Hepatocyte (in vitro differentiated cells): ENCODE measurements around the gene CABCOCO1. TPM values are rescaled to one million over a fixed set of nuclear protein-coding genes. Genes with fewer than 3 reads are reported as not detected.
"Not testable (repeated sequence)": the region's sequence is repeated elsewhere in the genome, so short reads cannot be mapped to it uniquely, and the experiment has no call there.

Experiments
- DNase-seq: peaks from one replicate; pipeline ENCODE4 v3.0.0-alpha.2; 2016; ENCODE audit warnings: low spot score
- H2AFZ ChIP-seq: fragments of 200-600 bp; sonication (generic); 2 replicates; pipeline ENCODE4 v1.6.0; 2016; ENCODE audit warnings: antibody characterized with exemption, mild to moderate bottlenecking
- H3K27ac ChIP-seq: fragments of 200-600 bp; sonication (generic); 2 replicates; pipeline ENCODE4 v1.5.1; 2016; ENCODE audit warnings: mild to moderate bottlenecking
- H3K27me3 ChIP-seq: fragments of 200-600 bp; sonication (generic); 2 replicates; pipeline ENCODE4 v1.6.1; 2016
- H3K36me3 ChIP-seq: fragments of 200-600 bp; sonication (generic); replicated peaks from 2 replicates; pipeline ENCODE4 v1.5.1; 2016; ENCODE audit warnings: low read depth; ENCODE audit not compliant: insufficient read depth
- H3K4me1 ChIP-seq: fragments of 200-600 bp; sonication (generic); 2 replicates; pipeline ENCODE4 v1.5.1; 2016; ENCODE audit warnings: mild to moderate bottlenecking, moderate library complexity; ENCODE audit not compliant: insufficient read depth
- H3K4me2 ChIP-seq: fragments of 200-600 bp; sonication (generic); 2 replicates; pipeline ENCODE4 v1.6.0; 2016
- H3K4me3 ChIP-seq: fragments of 200-600 bp; sonication (generic); 2 replicates; pipeline ENCODE4 v1.5.1; 2016; ENCODE audit warnings: mild to moderate bottlenecking
- H3K79me2 ChIP-seq: fragments of 200-600 bp; sonication (generic); 2 replicates; pipeline ENCODE4 v1.6.0; 2017; ENCODE audit warnings: mild to moderate bottlenecking
- H3K9me2 ChIP-seq: fragments of 200-600 bp; sonication (generic); replicated peaks from 2 replicates; pipeline ENCODE4 v1.6.0; 2017; ENCODE audit warnings: mild to moderate bottlenecking; ENCODE audit not compliant: insufficient read depth
- H3K9me3 ChIP-seq: fragments of 200-600 bp; sonication (generic); 2 replicates; pipeline ENCODE4 v1.5.1; 2016; ENCODE audit warnings: low read depth, mild to moderate bottlenecking
- H4K20me1 ChIP-seq: fragments of 200-600 bp; sonication (generic); 2 replicates; pipeline ENCODE4 v1.6.0; 2016; ENCODE audit warnings: mild to moderate bottlenecking; ENCODE audit not compliant: insufficient read depth, poor library complexity, severe bottlenecking
- EZH2 ChIP-seq: fragments of 200-600 bp; sonication (generic); IDR thresholded peaks from 2 replicates; pipeline ENCODE4 v1.6.1; 2016; ENCODE audit warnings: antibody characterized with exemption, mild to moderate bottlenecking, borderline replicate concordance
- EZH2phosphoT487 ChIP-seq: fragments of 200-600 bp; sonication (generic); IDR thresholded peaks from one replicate; pipeline ENCODE4 v1.6.1; 2018; ENCODE audit warnings: antibody characterized with exemption, mild to moderate bottlenecking, low read depth, moderate library complexity; ENCODE audit not compliant: unreplicated experiment, severe bottlenecking
- WGBS: methylation state at CpG from one replicate; pipeline ENCODE4 v1.1.6; 2016; ENCODE audit warnings: low lambda C conversion rate; ENCODE audit errors: missing lambda C conversion rate; 5-methylcytosine and 5-hydroxymethylcytosine counted together
- polyA plus RNA-seq: library from polyadenylated mRNA; unstranded; fragments of >200 nt; fragmentation: Nextera tagmentation; extraction: Ambion mirVana; gene quantifications from 2 replicates; pipeline ENCODE4 v1.2.1, GENCODE V29; 2016
- total RNA-seq: library from RNA; depleted of rRNA; stranded (reverse); fragments of >200 nt; gene quantifications from 2 replicates; pipeline ENCODE4 v1.2.3, GENCODE V29; 2014
- TF ChIP-seq, protein P1 (sequence below): fragments of 200-600 bp; sonication (generic); IDR thresholded peaks from 2 replicates; pipeline ENCODE4 v1.5.1; 2016; ENCODE audit warnings: antibody characterized with exemption, mild to moderate bottlenecking; ENCODE audit not compliant: poor library complexity

Gene CABCOCO1
- total and polyA plus RNA-seq, 2 experiments from 2014 or later, result 1.4 to 1.6 TPM

DNA sequence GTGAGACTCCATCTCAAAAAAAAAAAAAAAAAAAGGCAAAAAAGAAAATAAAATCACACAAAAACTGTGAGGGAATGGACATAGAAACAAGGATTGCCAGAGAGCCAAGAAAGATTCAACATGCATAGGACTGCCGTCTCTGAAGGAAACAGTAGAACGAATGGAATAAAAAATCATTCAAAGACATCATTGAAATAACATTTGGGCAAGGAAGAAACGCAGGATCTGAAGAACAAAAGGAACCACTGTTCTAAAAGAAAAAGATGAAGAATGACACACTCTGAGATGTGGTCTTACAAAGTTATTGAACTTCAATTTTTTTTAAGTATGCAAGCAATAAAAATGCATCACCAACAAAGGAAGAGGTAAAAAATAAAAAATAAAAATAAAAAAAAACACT lies 57.2 kb downstream of the CABCOCO1 start:
- no peak overlapping the region for H2AFZ ChIP-seq
- no peaks in the 10 kb centered on the region for H3K27me3 ChIP-seq
- H3K9me2 ChIP-seq, result no peaks in the 10 kb centered on the region
- TF ChIP-seq EZH2, result no peak
- TF ChIP-seq, protein P1, sequence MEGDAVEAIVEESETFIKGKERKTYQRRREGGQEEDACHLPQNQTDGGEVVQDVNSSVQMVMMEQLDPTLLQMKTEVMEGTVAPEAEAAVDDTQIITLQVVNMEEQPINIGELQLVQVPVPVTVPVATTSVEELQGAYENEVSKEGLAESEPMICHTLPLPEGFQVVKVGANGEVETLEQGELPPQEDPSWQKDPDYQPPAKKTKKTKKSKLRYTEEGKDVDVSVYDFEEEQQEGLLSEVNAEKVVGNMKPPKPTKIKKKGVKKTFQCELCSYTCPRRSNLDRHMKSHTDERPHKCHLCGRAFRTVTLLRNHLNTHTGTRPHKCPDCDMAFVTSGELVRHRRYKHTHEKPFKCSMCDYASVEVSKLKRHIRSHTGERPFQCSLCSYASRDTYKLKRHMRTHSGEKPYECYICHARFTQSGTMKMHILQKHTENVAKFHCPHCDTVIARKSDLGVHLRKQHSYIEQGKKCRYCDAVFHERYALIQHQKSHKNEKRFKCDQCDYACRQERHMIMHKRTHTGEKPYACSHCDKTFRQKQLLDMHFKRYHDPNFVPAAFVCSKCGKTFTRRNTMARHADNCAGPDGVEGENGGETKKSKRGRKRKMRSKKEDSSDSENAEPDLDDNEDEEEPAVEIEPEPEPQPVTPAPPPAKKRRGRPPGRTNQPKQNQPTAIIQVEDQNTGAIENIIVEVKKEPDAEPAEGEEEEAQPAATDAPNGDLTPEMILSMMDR, result no peak
- H3K4me2 ChIP-seq, result no peak overlapping the region
- DNase-seq, result no peak
- no peaks in the 10 kb centered on the region for H3K4me1 ChIP-seq
- no peaks in the 10 kb centered on the region for H3K36me3 ChIP-seq
- no peaks in the 10 kb centered on the region for H4K20me1 ChIP-seq
- no peaks in the 10 kb centered on the region for H3K9me3 ChIP-seq
- no peaks in the 10 kb centered on the region for H3K79me2 ChIP-seq
- no peak overlapping the region for H3K4me3 ChIP-seq
- H3K27ac ChIP-seq, result no peak overlapping the region
- WGBS, result 98% methylated on average over 3 of the region's 3 CpGs

DNA sequence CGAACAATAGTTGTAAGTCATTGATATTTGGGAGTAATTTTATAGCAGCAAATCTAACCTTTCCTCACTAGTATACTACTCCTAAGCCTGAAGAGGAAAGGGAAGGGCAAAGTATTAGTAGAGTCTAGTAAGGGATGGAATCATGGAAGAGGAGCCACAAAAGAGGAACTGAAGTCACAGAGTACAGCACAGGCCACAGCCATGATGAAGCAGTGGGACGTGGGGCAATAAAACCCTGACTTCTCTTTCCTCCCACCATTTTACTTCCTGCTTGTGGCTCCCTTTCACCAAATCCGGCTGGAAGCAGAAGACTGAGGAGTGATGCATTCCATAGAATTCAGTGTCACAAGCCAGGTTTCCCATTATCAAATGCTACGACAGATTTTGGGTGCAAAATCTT lies 58.7 kb downstream of the CABCOCO1 start:
- Histone ChIP-seq H3K4me2 (no peak overlapping the region), H3K4me3 (no peak overlapping the region), H2AFZ (no peak overlapping the region), H3K9me3 (no peaks in the 10 kb centered on the region), H3K4me1 (no peaks in the 10 kb centered on the region), H3K27me3 (no peaks in the 10 kb centered on the region), H3K79me2 (no peaks in the 10 kb centered on the region), H3K36me3 (no peaks in the 10 kb centered on the region), H4K20me1 (no peaks in the 10 kb centered on the region), H3K27ac (no peak overlapping the region), H3K9me2 (no peaks in the 10 kb centered on the region)
- DNase-seq, result no peak
- 91% methylated on average over 4 of the region's 4 CpGs for WGBS
- TF ChIP-seq EZH2, result no peak
- no peak for TF ChIP-seq EZH2phosphoT487
- TF ChIP-seq, protein P1, result no peak

DNA sequence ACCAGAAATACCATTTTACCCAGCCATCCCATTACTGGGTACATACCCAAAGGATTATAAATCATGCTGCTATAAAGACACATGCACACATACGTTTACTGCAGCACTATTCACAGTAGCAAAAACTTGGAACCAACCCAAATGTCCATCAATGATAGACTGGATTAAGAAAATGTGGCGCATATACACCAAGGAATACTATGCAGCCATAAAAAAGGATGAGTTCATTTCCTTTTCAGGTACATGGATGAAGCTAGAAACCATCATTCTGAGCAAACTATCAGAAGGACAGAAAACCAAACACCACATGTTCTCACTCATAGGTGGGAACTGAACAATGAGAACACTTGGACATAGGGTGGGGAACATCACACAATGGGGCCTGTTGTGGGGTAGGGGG lies 62.5 kb downstream of the CABCOCO1 start:
- H3K27me3 ChIP-seq, H3K4me3 ChIP-seq, DNase-seq, H2AFZ ChIP-seq, H3K4me1 ChIP-seq, H3K36me3 ChIP-seq, H4K20me1 ChIP-seq, H3K9me2 ChIP-seq, H3K4me2 ChIP-seq, H3K27ac ChIP-seq, H3K79me2 ChIP-seq, H3K9me3 ChIP-seq: not testable (repeated sequence)
- WGBS, result 89% methylated on average over 2 of the region's 2 CpGs

DNA sequence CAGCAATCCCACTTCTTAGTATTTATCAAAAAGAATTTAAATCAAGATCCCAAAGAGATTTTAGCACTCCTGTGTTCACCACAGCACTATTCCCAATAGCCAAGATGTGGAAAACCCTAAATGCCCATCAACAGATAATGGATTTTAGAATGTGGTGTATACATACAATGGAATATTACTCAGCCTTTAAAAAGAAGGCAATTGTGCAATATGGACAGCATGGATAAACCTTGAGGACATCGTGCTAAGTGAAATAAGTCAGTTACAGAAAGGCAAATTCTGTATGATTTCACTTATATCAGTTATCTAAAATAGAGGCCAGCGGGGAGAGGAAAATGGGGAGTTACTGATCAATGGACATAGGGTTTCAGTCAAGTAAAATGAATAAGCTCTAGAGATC lies 66.9 kb downstream of the CABCOCO1 start:
- Histone ChIP-seq H3K9me2 (no peaks in the 10 kb centered on the region), H3K9me3 (no peaks in the 10 kb centered on the region), H3K4me2 (no peak overlapping the region), H3K36me3 (no peaks in the 10 kb centered on the region), H3K79me2 (no peaks in the 10 kb centered on the region), H3K27me3 (no peaks in the 10 kb centered on the region), H3K4me1 (peaks cover 3% of the 10 kb centered on the region), H3K4me3 (no peak overlapping the region), H3K27ac (no peak overlapping the region), H2AFZ (no peak overlapping the region), H4K20me1 (peaks cover 3% of the 10 kb centered on the region)
- WGBS, result 95% methylated on average over 2 of the region's 2 CpGs
- no peak for TF ChIP-seq EZH2phosphoT487
- TF ChIP-seq, protein P1, result no peak
- TF ChIP-seq EZH2, result no peak
- no peak for DNase-seq
